HepG2 (cell line): ENCODE measurements around the gene GDI1.

Source experiments
- CTCF ChIP-seq: sonication (generic); formaldehyde crosslinking; IDR thresholded peaks from 2 replicates; pipeline ENCODE4 v1.5.0; 2020; ENCODE audit warnings: mild to moderate bottlenecking, missing genetic modification reagents, moderate library complexity
- EZH2 ChIP-seq: conservative IDR thresholded peaks from 2 replicates; pipeline ENCODE4 v1.6.1; 2012; ENCODE audit warnings: mild to moderate bottlenecking, low read depth, low read length, moderate library complexity
- HNRNPLL ChIP-seq: fragments of 200-400 bp; formaldehyde crosslinking; IDR thresholded peaks from 2 replicates; pipeline ENCODE4 v1.6.1; 2017; ENCODE audit warnings: mild to moderate bottlenecking, low read depth, low read length; ENCODE audit not compliant: poor library complexity, severe bottlenecking
- PBX2 ChIP-seq: IDR thresholded peaks from 2 replicates; pipeline ENCODE4 v1.6.1; 2016; ENCODE audit warnings: control low read depth
- ZNF224 ChIP-seq: sonication (generic); formaldehyde crosslinking; IDR thresholded peaks from 2 replicates; pipeline ENCODE4 v1.5.0; 2020; ENCODE audit warnings: mild to moderate bottlenecking, missing genetic modification reagents
- ZNF414 ChIP-seq: sonication (generic); formaldehyde crosslinking; IDR thresholded peaks from 2 replicates; pipeline ENCODE4 v1.5.0; 2020; ENCODE audit warnings: missing genetic modification reagents

GRCh38 chrX:154435171-154435733, 1.7 kb upstream of the GDI1 start:
- TF ChIP-seq EZH2 (no peak), PBX2 (no peak), CTCF (no peak), ZNF224 (CRISPR knock-in tag) (no peak), HNRNPLL (no peak), ZNF414 (CRISPR knock-in tag) (no peak)
